HepG2 (cell line): Measurements from ENCODE around the gene COX6A2. TPM values are rescaled to one million over a fixed set of nuclear protein-coding genes. Genes with fewer than 3 reads are reported as not detected.

Source experiments
- CREB1 ChIP-seq, 2 experiments: fragments of 450-650 bp in 1 of 2; IDR thresholded peaks; 2 replicates each; pipeline ENCODE4 v1.6.1; 2016 to 2017; ENCODE audit warnings: control low read depth in 1 of 2, mild to moderate bottlenecking in 1 of 2, missing compliant biosample characterization in 1 of 2, missing genetic modification characterization in 1 of 2
- LCORL ChIP-seq, 2 experiments: fragments of 450-650 bp in 1 of 2; sonication (generic) in 1 of 2; formaldehyde crosslinking in 1 of 2; IDR thresholded peaks; 2 replicates each; pipeline versions ENCODE4 v1.5.0 to v1.6.1; 2017 to 2020; ENCODE audit warnings: antibody characterized with exemption in 1 of 2, missing genetic modification reagents in 1 of 2
- MAFK ChIP-seq, 2 experiments: IDR thresholded peaks in 1 of 2; conservative IDR thresholded peaks in 1 of 2; 2 replicates each; pipeline ENCODE4 v1.6.1; 2011; ENCODE audit warnings: improper control_type of control experiment in 2 of 2, low read length in 2 of 2
- NFYB ChIP-seq: sonication (generic); formaldehyde crosslinking; IDR thresholded peaks from 2 replicates; pipeline ENCODE4 v1.4.0; 2020; ENCODE audit warnings: missing genetic modification reagents
- POLR2A ChIP-seq, 2 experiments: IDR thresholded peaks; 2 replicates each; pipeline ENCODE4 v1.6.1; 2011; ENCODE audit warnings: low read depth in 2 of 2, low read length in 2 of 2, mild to moderate bottlenecking in 1 of 2, moderate library complexity in 1 of 2; ENCODE audit not compliant: insufficient read depth in 1 of 2
- PRDM15 ChIP-seq: sonication (generic); formaldehyde crosslinking; IDR thresholded peaks from 2 replicates; pipeline ENCODE4 v1.4.0; 2020; ENCODE audit warnings: missing genetic modification reagents
- SP2 ChIP-seq: sonication (generic); formaldehyde crosslinking; IDR thresholded peaks from 2 replicates; pipeline ENCODE4 v1.5.1; 2020; ENCODE audit warnings: mild to moderate bottlenecking, missing genetic modification reagents
- TCF7L2 ChIP-seq: IDR thresholded peaks from 2 replicates; pipeline ENCODE4 v1.6.1; 2011; ENCODE audit warnings: mild to moderate bottlenecking, low read depth, low read length, moderate library complexity
- ZFX ChIP-seq: sonication (generic); formaldehyde crosslinking; IDR thresholded peaks from 2 replicates; pipeline ENCODE4 v1.4.0; 2020; ENCODE audit warnings: mild to moderate bottlenecking, low read depth, missing genetic modification reagents, moderate library complexity
- ZNF710 ChIP-seq: sonication (generic); formaldehyde crosslinking; IDR thresholded peaks from 2 replicates; pipeline ENCODE4 v1.5.0; 2020; ENCODE audit warnings: mild to moderate bottlenecking, missing genetic modification reagents, borderline replicate concordance
- polyA plus RNA-seq, 8 experiments: library from polyadenylated mRNA; depleted of rRNA in 3 of 8; stranded (reverse) in 7 of 8; unstranded in 1 of 8; fragments of >200 nt; fragmentation: Illumina TruSeq in 4 of 8; extraction: Trizol in 4 of 8; gene quantifications; 2 replicates each; pipeline versions ENCODE4 v1.2.1 to v1.2.3, GENCODE V29; 2011 to 2016; ENCODE audit warnings: low read depth in 4 of 8, missing spikeins in 1 of 8, mixed read lengths in 1 of 8; ENCODE audit not compliant: insufficient read depth in 1 of 8
- total RNA-seq, 5 experiments: library from RNA; depleted of rRNA; stranded (reverse); fragments of >200 nt; fragmentation: Illumina TruSeq; extraction: Trizol; gene quantifications; 2 replicates each; pipeline ENCODE4 v1.2.3, GENCODE V29; 2016; ENCODE audit warnings: low read depth in 1 of 5

Gene COX6A2
- total and polyA plus RNA-seq, 2 of the 13 experiments (the other 11 are each of a cell fraction or from before 2014, with no cell fraction given): not detected

GRCh38 chr16:31404353-31405064 lies 23.7 kb downstream of the COX6A2 start (continued):
- TF ChIP-seq ZFX (CRISPR knock-in tag): peak; percentile 49; the same call in 1 of the 2 replicates
- peak; percentile 88; the same call in 1 of the 2 replicates for TF ChIP-seq ZNF710 (CRISPR knock-in tag)
- TF ChIP-seq CREB1 (IDR thresholded peaks at IDR 0.05): no peak
- TF ChIP-seq CREB1 (CRISPR knock-in tag; IDR thresholded peaks at IDR 0.05): no peak
- TF ChIP-seq MAFK (conservative IDR thresholded peaks at IDR 0.05 in 1 of 2, IDR thresholded peaks at IDR 0.05 in 1 of 2; ENCODE audit: low read length in 2 of 2): no peak
- no peak for TF ChIP-seq PRDM15 (CRISPR knock-in tag)
- peak; percentile 41; the same call in 1 of the 2 replicates for TF ChIP-seq NFYB (CRISPR knock-in tag)
- TF ChIP-seq SP2 (CRISPR knock-in tag): peak; percentile 34; the same call in 1 of the 2 replicates
- 0 out of 2 replicates have a peak, but pooled peaks have one; percentile 12 for TF ChIP-seq LCORL (IDR thresholded peaks at IDR 0.05)
- TF ChIP-seq LCORL (CRISPR knock-in tag; IDR thresholded peaks at IDR 0.05): no peak
- TF ChIP-seq TCF7L2: no peak
- TF ChIP-seq POLR2A (IDR thresholded peaks at IDR 0.05; ENCODE audit: insufficient read depth in 1 of 2, low read depth in 2 of 2, low read length in 2 of 2): peak in 1 of 2 experiments; percentile 31; a peak in 1 of 4 replicates
